Ureter (tissue), 1 donor: ENCODE data around the gene PAPPA. TPM values are rescaled to one million over a fixed set of nuclear protein-coding genes. Genes with fewer than 3 reads are reported as not detected.

Experiments used
- DNase-seq: peaks from one replicate; pipeline ENCODE4 v3.0.0-alpha.2; 2020; ENCODE audit warnings: low spot score
- total RNA-seq: library from RNA; stranded (reverse); gene quantifications from one replicate; pipeline ENCODE4 v1.2.4, GENCODE V29; 2023
- donor health status: DM: yes; HTN: yes; CAD: no.

The PAPPA gene
- total RNA-seq, 1 donor from 2014 or later: 4.9 TPM

DNA sequence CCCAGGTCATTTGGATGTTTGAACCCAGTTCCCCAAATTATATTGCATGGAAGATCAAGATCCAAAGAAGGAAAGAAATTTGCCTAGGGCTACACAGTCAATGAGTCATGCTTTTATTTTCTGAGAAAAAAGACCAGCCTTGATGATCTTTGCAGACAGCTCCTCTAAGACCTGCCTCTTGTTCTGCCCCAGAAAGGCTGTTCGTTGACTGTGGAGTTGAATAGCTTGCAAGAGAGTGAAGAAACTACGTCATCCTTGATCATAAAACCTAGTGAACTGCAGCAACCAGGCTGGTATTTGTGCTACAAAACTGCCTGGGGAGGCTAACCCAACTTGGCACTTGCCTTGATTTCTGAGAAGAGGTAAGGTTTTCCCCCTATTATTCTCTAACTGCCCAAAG, 263.9 kb downstream of the PAPPA start:
- no peak for DNase-seq

DNA sequence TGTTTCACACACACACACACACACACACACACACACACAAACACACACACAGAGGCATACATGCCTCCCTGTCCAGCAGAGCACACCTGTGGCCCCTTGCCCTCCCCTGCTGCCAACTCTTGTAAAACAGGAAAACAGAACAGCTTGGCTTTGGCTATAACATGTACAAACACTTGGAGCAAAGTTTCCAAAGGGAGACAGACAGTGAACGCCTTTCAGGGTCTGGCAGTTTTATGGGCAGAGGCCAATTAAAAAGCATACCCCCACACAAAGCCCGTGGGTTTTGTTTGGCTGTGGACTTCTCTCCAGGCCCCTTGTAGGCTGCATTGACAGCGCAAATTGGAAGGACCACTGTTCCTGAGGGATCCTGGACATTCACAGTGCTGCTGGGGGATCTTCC, 265.6 kb downstream of the PAPPA start:
- no peak for DNase-seq

DNA sequence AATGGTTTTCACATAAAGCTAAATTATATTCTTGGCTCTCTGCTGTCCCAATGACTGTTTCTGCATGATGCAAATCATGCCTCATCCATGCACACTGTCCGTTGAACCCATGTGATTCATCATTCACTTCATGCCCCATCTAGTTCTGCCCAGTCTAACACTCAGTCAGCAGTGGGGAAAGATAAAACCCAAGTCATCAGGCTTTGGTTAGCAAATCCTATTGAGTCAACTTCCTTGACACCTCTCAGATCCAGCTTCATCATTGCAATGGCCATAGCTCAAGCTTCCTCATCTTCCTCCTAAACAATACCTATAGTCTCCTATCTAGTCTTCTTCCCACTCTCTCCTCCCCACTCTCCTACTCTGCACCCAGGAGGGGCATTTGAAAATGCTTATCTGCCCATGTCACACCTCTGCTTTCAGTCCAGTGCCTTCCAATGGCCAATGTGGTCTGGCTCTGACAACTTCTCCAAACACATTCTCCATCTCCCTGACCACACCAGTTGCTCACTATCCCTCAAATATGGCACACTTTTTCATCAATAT, 267.5 kb downstream of the PAPPA start:
- DNase-seq: no peak

DNA sequence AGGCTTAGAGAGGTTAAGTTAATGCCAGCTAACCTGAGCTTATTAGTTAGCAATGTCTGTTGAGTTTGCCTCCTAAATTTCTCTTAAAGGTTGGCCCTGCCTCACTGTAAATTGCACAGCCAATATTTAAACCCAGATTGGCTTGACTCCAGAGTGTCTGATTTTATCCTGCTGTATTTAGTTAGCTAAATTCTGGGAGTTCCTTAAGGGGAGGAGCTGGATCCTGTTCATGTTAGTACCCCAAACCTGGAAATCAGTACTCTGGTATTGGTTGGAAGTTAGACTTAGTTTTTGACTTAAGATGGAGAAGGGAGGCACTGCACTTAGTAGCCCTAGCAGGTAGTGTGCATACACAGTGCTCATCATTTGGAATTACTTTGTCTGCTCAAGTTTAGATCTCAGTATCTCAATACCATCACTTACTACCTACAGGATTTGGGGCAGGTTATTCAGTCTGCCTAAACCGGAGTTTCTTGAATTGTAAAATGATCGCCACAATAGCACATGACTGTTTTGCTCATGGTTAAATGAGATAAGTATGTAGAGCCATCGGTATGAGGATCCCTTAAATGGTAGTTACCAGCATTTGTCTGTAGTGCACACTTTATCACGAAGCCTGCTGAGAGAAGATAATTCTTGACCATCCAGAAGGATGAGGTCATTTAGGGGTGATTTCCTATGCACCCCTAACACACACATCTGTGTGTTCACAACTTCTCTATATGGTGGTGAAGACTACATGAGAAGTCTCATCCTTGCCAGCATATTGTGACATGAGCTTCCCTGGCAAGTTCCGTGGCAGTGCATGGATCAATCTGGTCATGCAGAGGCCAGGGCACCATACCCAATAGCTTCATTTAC, 268.8 kb downstream of the PAPPA start:
- no peak for DNase-seq

DNA sequence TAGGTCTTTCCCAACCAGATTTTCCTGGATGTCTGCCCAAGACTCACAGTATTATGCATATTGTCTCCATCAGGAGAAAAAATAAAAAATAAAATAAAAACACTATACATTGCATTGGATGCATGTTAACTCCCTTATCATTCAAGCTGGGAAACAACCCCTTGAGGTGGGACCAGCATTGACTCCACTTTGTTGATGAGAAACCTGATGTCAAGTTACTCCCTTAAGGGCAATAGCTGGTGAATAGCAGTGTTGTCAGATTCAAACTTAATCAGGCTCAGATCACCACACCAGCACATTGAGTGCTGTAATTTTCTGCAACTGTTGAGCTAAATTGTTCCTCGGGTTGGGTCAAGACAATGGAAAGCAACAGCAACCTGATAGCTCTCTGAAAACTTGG, 269.6 kb downstream of the PAPPA start:
- DNase-seq: no peak

DNA sequence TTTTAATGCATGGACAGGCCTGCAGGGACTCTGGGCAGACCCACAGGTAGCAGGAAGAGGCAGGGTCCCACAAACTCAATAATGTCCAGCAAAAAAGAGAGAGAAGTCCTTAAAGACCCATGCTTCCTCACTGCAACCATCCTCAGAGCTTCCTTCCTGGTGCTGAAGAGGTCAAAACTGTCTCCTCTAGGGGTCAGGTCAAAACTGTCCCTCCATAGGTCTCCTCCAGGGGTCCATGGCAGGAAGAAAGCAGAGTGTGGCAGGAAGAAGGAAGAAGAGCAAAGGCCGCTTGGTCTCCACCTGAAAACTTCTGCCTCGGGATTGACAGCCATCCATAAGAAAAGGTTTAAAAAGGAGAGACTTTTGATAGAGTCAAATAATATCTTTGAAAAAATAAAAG, 271.7 kb downstream of the PAPPA start:
- DNase-seq: no peak

DNA sequence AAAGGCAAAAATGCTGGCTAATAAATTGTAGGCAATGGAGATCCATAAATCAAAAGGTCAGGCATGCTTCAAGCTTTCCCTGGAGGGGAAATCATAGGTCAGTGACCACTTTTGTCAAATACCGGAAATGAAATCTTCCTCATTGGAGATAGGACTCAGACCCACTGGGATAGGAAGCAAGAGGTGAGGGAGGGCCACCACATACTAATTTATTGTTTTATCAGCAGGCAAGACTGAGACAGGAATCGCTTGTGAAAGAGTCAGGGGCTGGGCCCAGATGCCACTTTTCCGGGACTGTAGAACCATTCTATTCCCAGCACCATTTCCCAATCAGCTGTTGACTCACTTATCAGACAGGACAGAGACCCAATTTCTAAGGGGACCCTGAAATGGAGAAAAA, 277.3 kb downstream of the PAPPA start:
- no peak for DNase-seq

DNA sequence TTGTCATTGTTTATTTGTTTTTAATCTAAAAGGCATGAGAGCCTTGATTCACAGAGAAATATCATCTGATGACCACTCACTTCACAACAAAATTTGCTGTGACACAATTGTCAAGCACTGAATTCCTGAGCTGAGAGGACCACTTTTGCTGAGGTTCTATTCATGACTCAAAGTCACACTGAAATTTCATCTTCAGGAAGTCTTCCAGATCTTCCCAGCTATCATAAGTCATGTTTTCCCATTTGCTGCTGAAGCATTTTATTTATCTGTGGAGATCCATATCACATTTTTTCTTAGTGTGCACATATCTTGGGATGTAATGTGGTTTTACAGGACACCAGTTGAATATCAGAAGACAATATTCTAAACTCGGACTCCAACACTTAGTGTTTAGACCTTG, 278.5 kb downstream of the PAPPA start:
- DNase-seq: no peak

DNA sequence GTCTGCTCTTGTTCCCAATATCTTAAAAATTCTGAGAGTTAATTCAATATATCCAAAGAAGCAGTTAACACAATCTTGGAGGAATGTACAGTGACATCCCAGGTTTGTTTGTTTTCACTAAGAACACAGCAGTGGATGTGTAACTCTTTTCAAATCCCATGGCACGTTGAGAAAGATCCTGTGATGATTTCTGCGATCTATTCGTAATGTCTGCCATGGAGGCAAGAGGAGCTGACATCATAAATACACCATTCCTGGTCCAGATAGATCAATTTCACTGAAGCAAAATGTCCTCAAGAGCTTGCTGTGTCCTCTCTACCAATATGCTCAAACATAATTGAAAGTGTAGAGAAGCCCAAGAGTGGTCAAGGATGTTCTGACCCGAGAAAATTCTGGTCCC, 280.7 kb downstream of the PAPPA start:
- no peak for DNase-seq

DNA sequence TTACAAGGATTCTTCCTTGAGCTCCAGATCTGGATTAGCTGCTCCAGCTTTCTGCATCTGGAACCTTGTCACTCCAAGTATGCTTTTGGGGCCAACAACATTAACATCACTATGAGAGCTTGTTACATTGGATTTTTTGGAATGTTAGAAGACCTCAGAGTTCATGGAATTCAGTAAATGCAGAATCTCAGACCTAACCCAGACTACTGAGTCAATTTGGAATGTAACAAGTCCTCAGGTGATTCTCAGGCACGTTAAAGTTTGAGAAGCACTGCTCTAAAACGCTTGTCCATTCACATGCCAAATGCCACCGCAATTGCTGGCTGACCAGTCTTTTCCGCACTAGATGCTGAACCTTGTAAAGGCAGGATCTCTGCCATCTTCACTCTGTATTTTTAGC, 282.1 kb downstream of the PAPPA start:
- no peak for DNase-seq

DNA sequence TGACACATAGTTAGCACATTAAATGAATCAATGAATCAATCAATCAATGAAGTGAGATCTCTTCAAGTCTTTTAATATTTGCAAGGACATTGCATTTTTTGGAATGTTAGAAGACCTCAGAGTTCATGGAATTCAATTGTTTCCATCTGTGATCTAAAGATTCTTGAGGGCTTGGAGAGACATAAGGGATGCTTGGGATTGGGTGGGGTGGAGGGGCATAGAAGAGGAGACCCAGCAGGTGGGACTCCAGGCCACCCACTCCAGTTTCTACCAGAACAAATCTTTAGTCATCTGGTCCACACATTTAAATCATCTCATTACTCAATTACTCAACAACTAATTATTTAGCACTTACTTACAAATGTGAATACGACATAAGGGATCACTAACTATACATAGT, 282.5 kb downstream of the PAPPA start:
- DNase-seq: no peak

DNA sequence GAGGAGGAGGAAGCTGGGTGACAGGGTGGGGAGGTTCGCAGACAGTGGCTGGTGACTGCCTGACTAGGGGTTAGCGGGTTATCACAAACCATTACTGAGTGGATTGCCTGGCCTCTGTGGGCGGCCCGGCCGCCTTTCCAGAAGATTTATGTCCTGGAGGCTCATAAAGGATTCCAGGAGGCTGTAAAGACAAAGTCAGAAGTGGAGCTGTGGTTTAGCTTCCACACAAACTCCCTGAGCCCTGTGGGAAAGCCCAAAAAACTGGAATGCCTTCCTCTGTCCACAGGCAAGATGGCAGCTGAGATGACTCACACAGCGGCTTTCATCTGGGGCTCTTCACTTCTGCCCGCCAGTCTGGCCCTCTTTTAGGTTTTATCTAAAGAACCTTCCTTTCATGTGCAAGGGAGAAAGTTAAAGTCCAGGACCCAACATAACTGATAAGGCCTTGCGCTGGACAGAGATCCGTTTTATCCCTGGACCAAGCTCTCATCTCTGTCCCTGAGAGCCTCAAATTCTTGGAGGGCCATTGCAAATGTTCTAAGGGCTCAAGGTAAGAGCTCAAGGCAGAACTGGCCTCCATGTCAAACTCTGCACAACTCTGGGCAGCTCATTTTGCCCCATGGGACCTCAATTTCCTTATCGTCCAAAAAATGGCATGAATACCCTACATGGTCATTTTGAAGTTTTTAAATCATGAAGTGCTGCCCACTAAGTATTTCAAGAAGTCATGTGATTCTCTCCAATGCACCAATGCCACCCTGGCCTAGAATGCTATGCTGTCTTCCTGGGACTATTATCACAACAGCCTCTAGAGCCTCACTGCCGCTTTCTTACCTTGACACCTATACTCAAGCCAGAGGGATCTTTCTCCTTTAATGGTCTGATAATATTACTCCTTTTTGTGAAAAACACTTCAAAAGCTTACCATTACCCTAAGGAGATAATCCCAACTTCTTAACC, 284.1 kb downstream of the PAPPA start:
- no peak for DNase-seq

DNA sequence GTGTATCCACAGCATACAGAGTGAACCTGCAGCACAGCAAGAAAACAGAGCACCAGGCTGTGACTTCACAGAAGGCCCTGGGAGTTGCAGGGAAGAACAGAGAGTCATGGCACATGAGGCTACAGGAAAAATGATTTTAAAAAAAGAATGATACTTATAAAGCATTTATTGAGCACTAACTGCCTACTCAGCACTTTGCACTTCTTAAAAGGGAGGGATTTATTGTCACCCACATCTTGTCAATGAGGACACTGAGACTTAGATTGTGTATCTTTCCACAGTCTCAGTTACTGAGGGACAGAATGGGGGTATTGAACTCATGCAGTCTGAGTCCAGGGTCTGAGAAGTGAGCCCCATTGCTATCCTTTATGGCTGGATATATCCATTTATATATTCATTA, 288.9 kb downstream of the PAPPA start:
- no peak for DNase-seq

DNA sequence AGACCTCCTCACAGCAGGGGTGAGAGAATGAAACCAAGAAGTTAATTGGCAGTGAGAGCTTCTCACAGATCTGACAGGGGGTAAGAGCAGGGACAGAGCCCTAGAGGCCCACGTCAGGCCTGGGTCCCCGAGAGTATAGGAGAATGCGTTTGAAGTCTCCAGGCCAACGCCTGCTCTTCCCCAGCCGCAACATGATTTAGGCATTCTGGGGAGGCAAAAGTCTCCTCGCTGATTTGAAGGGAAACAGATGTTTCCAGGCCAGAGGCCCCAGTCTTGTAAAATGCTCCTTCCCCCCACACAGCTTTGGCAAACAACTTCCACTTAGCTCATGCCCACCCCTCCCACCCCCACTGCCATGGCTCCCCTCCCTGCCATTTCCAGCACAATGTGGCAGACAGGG, 294.3 kb downstream of the PAPPA start:
- DNase-seq: no peak

DNA sequence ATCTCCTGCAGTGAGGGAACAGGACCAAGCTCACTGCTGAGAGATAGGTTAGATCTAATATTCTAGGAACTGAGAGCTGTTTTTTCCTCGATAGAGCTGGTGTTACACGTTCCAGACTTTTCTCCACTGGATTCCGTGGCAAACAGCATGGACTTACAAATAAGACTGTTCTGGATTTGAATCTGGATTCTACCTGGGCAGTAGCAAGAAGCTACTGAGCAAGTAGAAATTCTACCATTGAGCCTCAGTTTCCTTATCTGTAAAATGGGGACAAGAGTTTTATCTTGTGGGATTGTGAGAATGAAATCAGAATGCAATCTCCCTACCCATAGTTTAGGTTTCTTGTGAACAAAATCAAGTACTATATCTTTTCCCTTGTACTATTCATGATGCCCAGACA, 294.8 kb downstream of the PAPPA start:
- no peak for DNase-seq

DNA sequence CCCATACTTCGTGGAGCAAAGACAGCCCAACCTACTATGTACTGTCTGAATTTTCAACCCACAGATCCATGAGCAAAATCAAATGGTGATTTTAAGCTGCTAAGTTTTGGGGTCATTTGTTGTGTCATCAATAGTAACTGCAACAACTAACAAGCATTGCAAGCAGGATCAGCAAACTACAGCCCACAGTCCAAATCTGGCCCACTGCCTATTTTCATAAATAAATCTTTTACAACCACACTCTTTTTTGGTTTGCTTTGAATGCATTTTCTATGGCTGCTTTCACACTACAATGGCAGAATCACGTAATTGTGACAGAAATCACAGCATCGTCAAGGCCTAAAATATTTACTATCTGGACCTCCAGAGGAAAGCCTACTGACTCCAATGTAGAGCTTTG, 296.4 kb downstream of the PAPPA start:
- DNase-seq: no peak

DNA sequence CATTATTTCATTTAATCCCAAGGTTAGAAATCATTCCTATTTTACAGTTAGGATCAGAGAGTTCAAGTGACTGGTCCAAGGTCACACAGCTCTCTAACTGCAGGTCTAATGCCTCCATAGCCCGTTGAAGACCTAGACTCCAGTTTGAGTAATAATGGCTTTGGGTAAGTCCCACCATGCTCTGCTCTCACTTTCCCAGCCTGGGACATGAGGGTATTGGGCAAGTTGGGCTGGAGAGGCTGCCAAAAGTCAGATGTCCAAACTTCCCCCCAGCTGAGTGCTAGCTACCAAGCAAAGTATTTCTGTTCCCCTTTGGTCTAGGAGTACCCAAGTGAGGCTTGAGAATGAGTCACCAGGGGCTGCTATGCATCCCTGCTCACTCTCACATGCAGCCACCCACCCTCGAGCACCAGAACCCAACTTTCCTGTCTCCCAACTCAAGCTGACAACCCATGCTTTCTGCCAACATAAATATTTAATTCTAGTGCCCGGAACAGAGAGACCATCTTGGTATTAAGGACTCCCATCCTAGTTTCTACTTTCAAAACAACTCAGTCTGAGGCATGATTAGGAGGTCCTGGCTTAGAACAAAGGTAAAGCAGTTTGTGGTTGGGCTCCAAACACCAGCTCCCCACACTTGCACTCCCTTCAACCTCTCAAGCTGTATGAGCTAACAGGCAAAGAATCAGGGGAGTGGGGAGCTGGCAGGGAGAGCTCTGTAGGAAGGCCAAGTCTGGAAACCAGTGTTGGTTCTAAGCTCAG, 297.0 kb downstream of the PAPPA start:
- DNase-seq: no peak

DNA sequence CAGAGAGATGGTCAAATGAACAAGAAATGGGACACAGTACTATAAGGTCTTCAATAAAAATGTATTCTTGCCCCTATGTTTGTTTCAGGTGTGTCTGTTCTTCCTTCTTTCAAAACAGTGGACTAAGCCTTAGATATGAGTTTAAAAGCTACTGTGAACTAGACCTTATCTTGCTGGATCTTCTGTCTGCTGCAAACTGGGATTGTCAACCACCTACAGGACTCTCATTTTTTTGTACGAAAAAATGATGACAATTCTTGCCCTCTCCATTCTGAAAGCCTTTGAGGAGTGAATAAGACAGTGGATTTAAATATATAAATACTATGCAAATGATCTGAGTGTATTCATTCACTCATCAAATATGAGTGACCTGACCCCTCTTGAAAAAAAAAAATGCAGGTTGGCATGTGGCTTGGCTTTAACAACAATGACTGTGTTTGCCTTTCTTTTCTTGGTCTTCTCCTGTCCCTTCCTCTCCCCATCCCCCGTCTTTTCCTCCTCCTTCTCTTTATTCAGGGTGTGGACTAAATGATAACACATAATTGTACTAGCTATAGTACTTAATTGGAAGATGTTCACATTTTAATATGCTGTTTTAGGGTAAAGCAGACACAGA, 298.0 kb downstream of the PAPPA start:
- DNase-seq: no peak
